Measurements from ENCODE around the gene KLHDC4.
A peak's percentile ranks its signal among the peaks of the same experiment; 100 is the strongest.

Gene KLHDC4

DNA sequence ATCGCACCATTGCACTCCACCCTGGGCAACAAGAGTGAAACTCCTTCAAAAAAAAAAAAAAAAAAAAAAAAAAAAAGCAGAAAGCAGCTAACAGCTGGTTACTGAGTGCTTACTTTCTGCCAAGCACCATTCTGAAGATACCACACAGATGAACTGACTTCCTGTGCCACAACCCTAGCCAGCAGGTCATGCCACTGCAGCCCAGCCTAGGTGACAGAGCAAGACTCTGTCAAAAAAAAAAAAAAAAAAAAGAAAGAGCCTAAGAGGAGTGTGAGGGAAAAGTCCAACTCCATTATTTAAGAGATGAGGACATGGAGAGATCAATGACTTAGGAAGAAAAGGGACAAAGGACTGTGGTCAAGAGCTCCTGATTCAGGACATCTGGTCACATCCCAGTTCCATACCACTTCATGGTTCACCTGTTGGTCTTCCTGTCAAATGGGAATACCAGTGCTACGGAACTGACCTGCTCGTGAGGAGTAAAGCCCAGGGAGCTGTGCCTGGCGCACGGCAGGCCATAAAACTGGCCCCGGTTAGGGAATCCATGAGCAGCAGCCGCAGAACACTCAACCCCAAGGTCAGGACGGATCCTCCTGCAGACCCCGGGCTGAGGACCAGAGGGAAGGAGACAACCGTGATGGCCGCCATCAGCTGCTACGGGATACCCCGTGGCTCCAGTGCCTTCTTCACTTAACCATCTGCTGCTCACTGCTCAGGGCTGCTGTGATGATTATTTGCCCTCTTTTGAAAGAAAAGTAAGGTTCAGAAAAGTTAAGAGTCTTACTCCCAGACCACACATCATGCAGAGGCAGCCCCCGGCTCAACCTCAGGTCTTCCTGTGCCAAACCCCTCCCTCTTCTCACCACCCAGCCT, 950 bp downstream of the KLHDC4 start:
- Histone ChIP-seq H3K27ac (ENCODE audit: low read length) (peak overlapping the region; percentile 57; the same call in 1 of the 2 replicates), H4K20me1 (ENCODE audit: insufficient read depth, low read length) (no peaks in the 10 kb centered on the region), H3K27me3 (replicated peaks; ENCODE audit: insufficient read depth, low read length) (no peaks in the 10 kb centered on the region), H3K36me3 (replicated peaks; ENCODE audit: insufficient read depth, low read length) (no peaks in the 10 kb centered on the region), H3K4me2 (ENCODE audit: low read depth, low read length) (peak overlapping the region; percentile 82), H3F3A (ENCODE audit: insufficient read depth, low read length) (0 out of 2 replicates have a peak, but pooled peaks cover 3% of the 10 kb centered on the region), H3K4me1 (ENCODE audit: low read length) (no peaks in the 10 kb centered on the region), H3K79me2 (ENCODE audit: low read length) (peaks cover 41% of the 10 kb centered on the region), H3K9me3 (replicated peaks; ENCODE audit: insufficient read depth, low read length) (no peaks in the 10 kb centered on the region), H3K4me3 (ENCODE audit: low read length) (peak overlapping the region; percentile 87), H2AFZ (ENCODE audit: low read length) (no peak overlapping the region), H3K9ac (ENCODE audit: low read length) (peak overlapping the region; percentile 85), H3K9me2 (replicated peaks; ENCODE audit: insufficient read depth, low read length) (no peaks in the 10 kb centered on the region)
- TF ChIP-seq EZH2phosphoT487 (IDR thresholded peaks at IDR 0.05; ENCODE audit: low read length): no peak
- TF ChIP-seq, protein P1, sequence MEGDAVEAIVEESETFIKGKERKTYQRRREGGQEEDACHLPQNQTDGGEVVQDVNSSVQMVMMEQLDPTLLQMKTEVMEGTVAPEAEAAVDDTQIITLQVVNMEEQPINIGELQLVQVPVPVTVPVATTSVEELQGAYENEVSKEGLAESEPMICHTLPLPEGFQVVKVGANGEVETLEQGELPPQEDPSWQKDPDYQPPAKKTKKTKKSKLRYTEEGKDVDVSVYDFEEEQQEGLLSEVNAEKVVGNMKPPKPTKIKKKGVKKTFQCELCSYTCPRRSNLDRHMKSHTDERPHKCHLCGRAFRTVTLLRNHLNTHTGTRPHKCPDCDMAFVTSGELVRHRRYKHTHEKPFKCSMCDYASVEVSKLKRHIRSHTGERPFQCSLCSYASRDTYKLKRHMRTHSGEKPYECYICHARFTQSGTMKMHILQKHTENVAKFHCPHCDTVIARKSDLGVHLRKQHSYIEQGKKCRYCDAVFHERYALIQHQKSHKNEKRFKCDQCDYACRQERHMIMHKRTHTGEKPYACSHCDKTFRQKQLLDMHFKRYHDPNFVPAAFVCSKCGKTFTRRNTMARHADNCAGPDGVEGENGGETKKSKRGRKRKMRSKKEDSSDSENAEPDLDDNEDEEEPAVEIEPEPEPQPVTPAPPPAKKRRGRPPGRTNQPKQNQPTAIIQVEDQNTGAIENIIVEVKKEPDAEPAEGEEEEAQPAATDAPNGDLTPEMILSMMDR (IDR thresholded peaks at IDR 0.05; ENCODE audit: low read length): no peak
- no peak for TF ChIP-seq EZH2 (optimal IDR thresholded peaks at IDR 0.05; ENCODE audit: low read depth, low read length)
- DNase-seq: peak; percentile 44

GRCh38 chr16:87762620-87763019, 3.2 kb downstream of the KLHDC4 start:
- TF ChIP-seq, protein P1 (IDR thresholded peaks at IDR 0.05; ENCODE audit: low read length): no peak
- no peak for TF ChIP-seq EZH2phosphoT487 (IDR thresholded peaks at IDR 0.05; ENCODE audit: low read length)
- no peak for TF ChIP-seq EZH2 (optimal IDR thresholded peaks at IDR 0.05; ENCODE audit: low read depth, low read length)
- Histone ChIP-seq H3K27ac (ENCODE audit: low read length) (no peak overlapping the region), H3K79me2 (ENCODE audit: low read length) (peaks cover 43% of the 10 kb centered on the region), H3K36me3 (replicated peaks; ENCODE audit: insufficient read depth, low read length) (no peaks in the 10 kb centered on the region), H3K4me3 (ENCODE audit: low read length) (no peak overlapping the region), H3K4me2 (ENCODE audit: low read depth, low read length) (no peak overlapping the region), H4K20me1 (ENCODE audit: insufficient read depth, low read length) (no peaks in the 10 kb centered on the region), H3K4me1 (ENCODE audit: low read length) (no peaks in the 10 kb centered on the region), H3K9me2 (replicated peaks; ENCODE audit: insufficient read depth, low read length) (no peaks in the 10 kb centered on the region), H3K27me3 (replicated peaks; ENCODE audit: insufficient read depth, low read length) (no peaks in the 10 kb centered on the region), H3K9ac (ENCODE audit: low read length) (no peak overlapping the region), H3F3A (ENCODE audit: insufficient read depth, low read length) (0 out of 2 replicates have a peak, but pooled peaks cover 3% of the 10 kb centered on the region), H3K9me3 (replicated peaks; ENCODE audit: insufficient read depth, low read length) (no peaks in the 10 kb centered on the region), H2AFZ (ENCODE audit: low read length) (no peak overlapping the region)
- no peak for DNase-seq

DNA sequence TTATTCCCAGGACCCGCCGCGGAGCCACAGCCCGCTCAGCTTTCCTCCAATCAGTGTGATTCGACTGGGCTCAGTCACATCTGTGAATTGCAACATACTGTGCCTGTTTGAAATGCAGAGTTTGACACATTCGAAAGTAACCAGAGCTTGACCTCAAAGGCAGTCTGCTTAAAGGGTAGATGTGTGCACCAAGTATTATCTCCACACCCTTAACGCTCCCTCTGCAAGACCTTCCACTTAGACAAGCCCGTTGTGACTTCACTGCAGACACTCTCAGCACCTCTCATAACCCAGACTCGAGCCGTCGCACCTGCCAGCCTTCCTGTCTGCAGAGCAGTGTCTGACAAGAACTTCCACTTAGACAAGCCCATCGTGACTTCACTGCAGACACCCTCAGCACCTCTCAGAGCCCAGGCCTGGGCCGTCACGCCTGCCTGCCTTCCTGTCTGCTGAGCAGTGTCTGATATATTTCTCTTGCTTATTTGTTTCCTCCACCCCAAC, 3.7 kb downstream of the KLHDC4 start:
- no peak for TF ChIP-seq EZH2phosphoT487 (IDR thresholded peaks at IDR 0.05; ENCODE audit: low read length)
- no peak overlapping the region for H3K9ac ChIP-seq (ENCODE audit: low read length)
- 0 out of 2 replicates have a peak, but pooled peaks cover 3% of the 10 kb centered on the region for H3F3A ChIP-seq (ENCODE audit: insufficient read depth, low read length)
- H3K36me3 ChIP-seq (replicated peaks; ENCODE audit: insufficient read depth, low read length): no peaks in the 10 kb centered on the region
- no peak overlapping the region for H3K4me2 ChIP-seq (ENCODE audit: low read depth, low read length)
- no peak overlapping the region for H3K4me3 ChIP-seq (ENCODE audit: low read length)
- H3K9me3 ChIP-seq (replicated peaks; ENCODE audit: insufficient read depth, low read length): no peaks in the 10 kb centered on the region
- H3K79me2 ChIP-seq (ENCODE audit: low read length): peaks cover 43% of the 10 kb centered on the region
- H3K9me2 ChIP-seq (replicated peaks; ENCODE audit: insufficient read depth, low read length): no peaks in the 10 kb centered on the region
- no peaks in the 10 kb centered on the region for H3K27me3 ChIP-seq (replicated peaks; ENCODE audit: insufficient read depth, low read length)
- no peaks in the 10 kb centered on the region for H4K20me1 ChIP-seq (ENCODE audit: insufficient read depth, low read length)
- no peak for DNase-seq
- no peak overlapping the region for H3K27ac ChIP-seq (ENCODE audit: low read length)
- no peaks in the 10 kb centered on the region for H3K4me1 ChIP-seq (ENCODE audit: low read length)
- H2AFZ ChIP-seq (ENCODE audit: low read length): no peak overlapping the region

Measured in MM.1S (cell line).